Activated T-helper 2 cell treated with anti-CD3 and anti-CD28 coated beads, Interferon-gamma antibody, Interleukin-2, Interleukin-4, amounts not matched to agents 10 μg/mL and 5 μg/mL and 100 μg/mL, durations not matched to agents 14 hours and 24 hours and 36 hours (primary cell): ENCODE measurements around the gene MB21D2. TPM values are rescaled to one million over a fixed set of nuclear protein-coding genes. Genes with fewer than 3 reads are reported as not detected.

Source experiments
- DNase-seq: peaks from one replicate; pipeline ENCODE4 v3.0.0; 2021; ENCODE audit warnings: low spot score
- H3K27ac Mint-ChIP-seq: one replicate; pipeline ENCODE4 v1.8.0; 2021; ENCODE audit warnings: mixed read lengths
- H3K27me3 Mint-ChIP-seq: one replicate; pipeline ENCODE4 v1.8.0; 2021; ENCODE audit warnings: low read depth, mixed read lengths
- H3K36me3 Mint-ChIP-seq: one replicate; pipeline ENCODE4 v1.8.0; 2021; ENCODE audit warnings: low read depth, mixed read lengths
- H3K4me1 Mint-ChIP-seq: one replicate; pipeline ENCODE4 v1.8.0; 2021; ENCODE audit warnings: low read depth, mixed read lengths
- H3K4me3 Mint-ChIP-seq: one replicate; pipeline ENCODE4 v1.8.0; 2021; ENCODE audit warnings: low read depth, mild to moderate bottlenecking, moderate library complexity, mixed read lengths
- H3K9me3 Mint-ChIP-seq: one replicate; pipeline ENCODE4 v1.8.0; 2021; ENCODE audit warnings: mixed read lengths
- intact Hi-C: fragments of 100-400 bp; cut with micrococcal nuclease; formaldehyde crosslinking; loops from one replicate; pipeline ENCODE4 v1.15.1; 2023
- total RNA-seq: library from RNA; stranded (reverse); gene quantifications from 2 replicates; pipeline ENCODE4 v1.2.3, GENCODE V29; 2022

The MB21D2 gene
- total RNA-seq, 1 donor from 2014 or later: 17.7 TPM

DNA sequence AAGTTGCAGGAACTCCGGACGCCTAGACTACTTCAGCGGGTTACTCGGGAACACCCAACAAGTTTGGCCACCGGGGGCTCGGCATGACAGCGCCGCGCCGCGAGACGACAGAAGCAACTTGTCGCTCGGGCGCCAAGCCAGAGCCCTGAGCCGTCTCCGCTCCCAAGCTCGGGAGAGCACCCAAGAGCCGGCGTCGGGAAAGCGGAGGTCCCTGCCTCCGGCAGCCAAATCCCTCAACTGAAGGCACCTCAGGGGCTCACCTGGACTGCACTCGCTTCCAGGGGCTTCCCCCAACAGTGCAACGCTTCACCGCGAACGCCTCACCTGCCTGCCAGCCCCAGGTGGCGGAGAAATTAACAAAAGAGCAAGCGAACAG, 640 bp downstream of the MB21D2 start:
- peaks cover 61% of the 10 kb centered on the region for H3K27me3 Mint-ChIP-seq
- peaks cover 22% of the 10 kb centered on the region for H3K36me3 Mint-ChIP-seq

DNA sequence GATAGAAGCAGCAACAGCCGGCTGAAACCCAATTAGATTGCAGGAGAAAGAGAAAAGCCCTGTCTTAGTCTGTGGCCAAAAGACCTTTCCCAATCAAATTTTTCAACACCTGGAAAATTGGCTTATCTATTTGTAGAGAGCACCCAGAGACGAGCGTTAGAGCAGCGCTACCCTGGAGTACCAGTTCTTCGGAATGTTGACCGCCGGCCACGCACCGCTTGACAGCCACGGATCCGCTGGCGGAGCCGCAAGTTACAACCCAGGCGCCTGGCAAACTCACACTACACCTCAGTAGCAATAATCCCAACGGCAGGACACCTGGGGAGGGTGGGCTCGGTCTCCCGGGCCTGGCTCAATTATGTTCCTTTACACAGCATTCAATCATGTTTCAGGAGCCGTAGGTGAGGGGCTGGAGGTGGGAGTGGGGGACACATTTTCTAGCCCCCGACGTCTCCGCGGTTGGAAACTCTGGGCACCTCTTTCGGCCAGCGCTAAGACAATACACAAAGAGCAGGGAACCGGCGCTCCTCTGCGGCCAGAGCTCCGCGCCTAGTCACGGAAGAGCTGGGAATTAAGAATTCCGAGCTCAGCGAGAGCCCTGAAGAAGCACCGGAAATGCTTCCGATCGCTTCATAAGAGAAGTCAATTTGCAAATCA, 1.2 kb downstream of the MB21D2 start:
- Mint-ChIP-seq H3K4me1 (peaks cover 35% of the 10 kb centered on the region), H3K27me3 (peaks cover 59% of the 10 kb centered on the region), H3K9me3 (no peaks in the 10 kb centered on the region), H3K4me3 (peak overlapping the region; percentile 97), H3K27ac (peak overlapping the region; percentile 87), H3K36me3 (peaks cover 26% of the 10 kb centered on the region)
- intact Hi-C loops: loop anchor here (1.0 to 5.0 kb wide), 5 partner anchors 30 to 126 kb away; no protein-coding TSS in a partner anchor
- no peak for DNase-seq

More for the DNA sequence above, 640 bp downstream of the MB21D2 start:
- Mint-ChIP-seq H3K27ac (peak overlapping the region; percentile 87), H3K4me3 (peak overlapping the region; percentile 97), H3K9me3 (no peaks in the 10 kb centered on the region), H3K4me1 (peaks cover 35% of the 10 kb centered on the region)
- intact Hi-C loops: loop anchor here (2.0 to 5.0 kb wide), 4 partner anchors 40 to 125 kb away; no protein-coding TSS in a partner anchor
- DNase-seq: peak; percentile 13

DNA sequence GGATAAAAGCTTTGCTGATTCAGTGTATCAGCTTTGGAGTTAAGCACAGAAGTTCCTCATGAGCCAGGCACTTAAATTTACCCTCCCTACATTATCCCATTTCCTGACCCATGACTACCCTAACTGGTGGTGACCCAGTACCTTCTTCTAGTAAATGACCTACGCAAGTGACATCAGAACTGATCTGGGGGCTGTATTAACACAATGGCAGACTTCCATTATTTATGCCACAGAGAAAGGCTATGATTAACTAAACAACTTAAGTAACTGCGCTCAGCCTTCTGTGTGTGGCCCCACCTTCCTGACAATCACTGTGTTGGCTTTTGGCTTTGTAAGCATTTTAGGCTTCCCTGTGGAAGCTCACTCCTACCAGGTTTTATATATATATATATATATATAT, 1.9 kb downstream of the MB21D2 start:
- Mint-ChIP-seq H3K9me3 (no peaks in the 10 kb centered on the region), H3K4me1 (peaks cover 35% of the 10 kb centered on the region), H3K27ac (no peak overlapping the region), H3K36me3 (peaks cover 26% of the 10 kb centered on the region), H3K4me3 (peak overlapping the region; percentile 61), H3K27me3 (peaks cover 55% of the 10 kb centered on the region)
- DNase-seq: no peak
- intact Hi-C loops: loop anchor here (1.0 to 5.0 kb wide), 6 partner anchors 8 to 127 kb away; no protein-coding TSS in a partner anchor

DNA sequence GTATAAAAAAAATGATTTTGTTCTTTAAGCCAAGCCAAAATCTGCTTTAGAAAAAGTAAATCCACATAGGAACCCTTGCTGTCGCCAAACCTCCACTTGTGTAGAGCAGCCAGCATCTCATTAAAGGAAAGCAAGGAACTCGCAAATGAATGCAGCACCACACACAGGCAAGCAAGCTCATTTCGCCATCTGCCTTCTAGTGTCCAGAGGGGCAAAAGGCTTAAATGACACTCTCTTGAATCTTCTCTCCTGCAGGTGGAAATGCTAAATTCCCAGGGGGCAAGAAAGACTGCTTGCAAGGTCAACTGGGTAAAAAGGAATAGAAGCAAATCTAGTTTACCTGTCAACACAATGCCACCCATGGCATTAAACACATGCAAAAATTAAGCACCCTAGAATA, 2.4 kb downstream of the MB21D2 start:
- Mint-ChIP-seq H3K27me3 (peaks cover 51% of the 10 kb centered on the region), H3K36me3 (peaks cover 26% of the 10 kb centered on the region), H3K4me1 (peaks cover 35% of the 10 kb centered on the region), H3K9me3 (no peaks in the 10 kb centered on the region), H3K4me3 (peak overlapping the region; percentile 61), H3K27ac (no peak overlapping the region)
- DNase-seq: no peak
- intact Hi-C loops: loop anchor here (1.0 to 5.0 kb wide), 4 partner anchors 8 to 127 kb away; no protein-coding TSS in a partner anchor

DNA sequence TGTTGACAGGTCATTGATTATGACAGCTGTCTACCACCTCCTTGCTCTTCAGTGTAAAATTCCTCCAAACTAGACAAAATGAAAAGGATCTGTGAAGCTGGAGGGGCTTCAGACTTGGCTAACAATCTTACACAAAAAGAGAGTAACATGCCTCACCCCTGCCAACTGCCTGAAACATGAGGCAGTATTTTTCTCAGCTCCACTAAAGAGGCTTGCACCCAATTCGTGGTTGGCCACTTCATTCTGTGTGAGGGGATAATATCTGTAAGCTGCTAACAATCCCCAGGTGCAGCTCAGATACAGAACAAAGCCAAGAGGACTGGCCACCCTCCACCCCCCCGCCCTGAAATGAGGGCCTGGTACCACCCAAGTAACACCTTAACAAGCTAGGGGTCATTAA, 2.8 kb downstream of the MB21D2 start:
- DNase-seq: no peak
- Mint-ChIP-seq H3K4me3 (peak overlapping the region; percentile 61), H3K36me3 (peaks cover 26% of the 10 kb centered on the region), H3K27me3 (peaks cover 46% of the 10 kb centered on the region), H3K4me1 (peaks cover 34% of the 10 kb centered on the region), H3K27ac (no peak overlapping the region), H3K9me3 (no peaks in the 10 kb centered on the region)
- intact Hi-C loops: loop anchor here (1.0 to 5.0 kb wide), 4 partner anchors 8 to 127 kb away; no protein-coding TSS in a partner anchor

DNA sequence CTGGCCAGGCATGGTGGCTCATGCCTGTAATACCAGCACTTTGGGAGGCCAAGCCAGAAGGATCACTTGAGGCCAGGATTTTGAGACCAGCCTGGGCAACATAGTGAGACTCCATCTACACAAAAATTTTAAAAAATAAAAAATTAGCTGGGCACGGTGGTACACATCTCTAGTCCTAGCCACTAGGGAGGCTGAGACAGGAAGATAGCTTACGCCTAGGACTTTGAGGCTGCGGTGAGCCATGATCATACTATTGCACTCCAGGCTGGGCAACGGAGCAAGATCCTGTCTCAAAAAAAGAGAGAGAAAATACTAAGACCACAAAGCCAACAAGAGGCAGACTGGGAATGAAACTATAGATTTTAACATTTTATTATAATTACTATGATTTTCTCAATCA, 4.1 kb downstream of the MB21D2 start:
- Mint-ChIP-seq H3K4me3 (no peak overlapping the region), H3K27ac (no peak overlapping the region), H3K9me3 (no peaks in the 10 kb centered on the region), H3K4me1 (peaks cover 21% of the 10 kb centered on the region), H3K27me3 (peaks cover 35% of the 10 kb centered on the region), H3K36me3 (peaks cover 26% of the 10 kb centered on the region)
- intact Hi-C loops: no loop called here
- DNase-seq: no peak

DNA sequence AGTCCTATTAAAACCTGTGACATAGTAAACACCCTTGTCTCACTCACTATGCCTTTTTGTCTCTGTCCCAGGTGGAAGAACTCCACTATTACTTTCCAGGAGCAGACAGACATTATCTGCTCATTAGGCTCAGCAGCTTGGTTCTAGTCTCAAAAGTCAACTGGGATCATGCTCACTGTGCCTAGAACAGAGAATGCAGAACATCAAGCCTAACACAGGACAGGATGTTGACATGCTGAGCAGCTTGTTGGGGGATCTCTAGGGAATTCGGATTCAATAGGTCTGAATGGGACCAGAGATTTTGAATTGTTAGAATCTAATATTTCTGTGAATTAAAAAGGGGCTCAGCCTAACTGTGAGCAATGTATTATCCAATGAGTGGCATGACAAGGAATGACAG, 6.4 kb downstream of the MB21D2 start:
- Mint-ChIP-seq H3K4me3 (no peak overlapping the region), H3K4me1 (peaks cover 36% of the 10 kb centered on the region), H3K9me3 (no peaks in the 10 kb centered on the region), H3K27me3 (peaks cover 20% of the 10 kb centered on the region), H3K27ac (no peak overlapping the region), H3K36me3 (peaks cover 26% of the 10 kb centered on the region)
- DNase-seq: no peak
- intact Hi-C loops: no loop called here

DNA sequence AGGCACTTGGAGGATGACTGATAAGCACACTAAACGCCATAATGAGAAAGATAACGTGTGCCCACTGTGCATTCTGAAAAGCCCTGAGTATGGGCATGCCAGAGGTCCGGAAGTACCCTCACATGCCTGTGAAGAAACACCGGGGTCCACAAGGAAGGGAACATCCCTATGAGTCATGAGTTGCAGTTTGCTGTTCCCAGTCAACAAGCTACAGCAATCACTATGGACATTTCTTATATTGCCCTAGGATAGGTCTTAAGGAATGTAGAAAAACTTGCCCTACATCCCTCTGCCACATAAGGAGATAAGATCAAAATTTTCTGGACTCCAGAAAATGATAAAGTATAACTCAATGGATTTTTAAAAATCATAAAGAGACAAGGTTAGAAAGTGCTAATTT, 9.9 kb downstream of the MB21D2 start:
- peaks cover 37% of the 10 kb centered on the region for H3K36me3 Mint-ChIP-seq
- peaks cover under 1% of the 10 kb centered on the region for H3K9me3 Mint-ChIP-seq
- H3K4me1 Mint-ChIP-seq: peaks cover 31% of the 10 kb centered on the region
- H3K4me3 Mint-ChIP-seq: no peak overlapping the region
- H3K27ac Mint-ChIP-seq: peak overlapping the region; percentile 28
- no peaks in the 10 kb centered on the region for H3K27me3 Mint-ChIP-seq
- DNase-seq: no peak
- intact Hi-C loops: loop anchor here (1.0 to 5.0 kb wide), 8 partner anchors 8 to 230 kb away; no protein-coding TSS in a partner anchor

DNA sequence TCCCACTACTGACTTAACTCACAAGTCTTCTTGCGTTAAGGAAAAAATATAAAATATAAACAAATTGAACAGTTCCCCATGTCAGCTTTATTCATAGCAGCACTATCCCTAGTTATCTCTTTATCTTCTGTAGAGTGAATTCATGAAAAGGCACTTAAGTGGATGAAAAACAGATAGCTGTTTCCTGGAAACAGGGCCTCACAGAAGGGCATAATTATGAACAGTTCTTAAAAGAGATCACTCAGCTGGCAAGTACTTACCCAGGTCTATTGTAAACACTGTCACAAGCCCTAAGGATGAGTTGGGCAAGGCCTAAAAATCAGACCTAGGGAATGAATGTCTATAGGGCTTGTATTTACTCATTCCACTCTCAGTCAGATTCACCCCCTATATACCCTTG, 10.7 kb downstream of the MB21D2 start:
- intact Hi-C loops: loop anchor here (1.0 to 5.0 kb wide), 8 partner anchors 8 to 230 kb away; no protein-coding TSS in a partner anchor
- peaks cover 35% of the 10 kb centered on the region for H3K4me1 Mint-ChIP-seq

DNA sequence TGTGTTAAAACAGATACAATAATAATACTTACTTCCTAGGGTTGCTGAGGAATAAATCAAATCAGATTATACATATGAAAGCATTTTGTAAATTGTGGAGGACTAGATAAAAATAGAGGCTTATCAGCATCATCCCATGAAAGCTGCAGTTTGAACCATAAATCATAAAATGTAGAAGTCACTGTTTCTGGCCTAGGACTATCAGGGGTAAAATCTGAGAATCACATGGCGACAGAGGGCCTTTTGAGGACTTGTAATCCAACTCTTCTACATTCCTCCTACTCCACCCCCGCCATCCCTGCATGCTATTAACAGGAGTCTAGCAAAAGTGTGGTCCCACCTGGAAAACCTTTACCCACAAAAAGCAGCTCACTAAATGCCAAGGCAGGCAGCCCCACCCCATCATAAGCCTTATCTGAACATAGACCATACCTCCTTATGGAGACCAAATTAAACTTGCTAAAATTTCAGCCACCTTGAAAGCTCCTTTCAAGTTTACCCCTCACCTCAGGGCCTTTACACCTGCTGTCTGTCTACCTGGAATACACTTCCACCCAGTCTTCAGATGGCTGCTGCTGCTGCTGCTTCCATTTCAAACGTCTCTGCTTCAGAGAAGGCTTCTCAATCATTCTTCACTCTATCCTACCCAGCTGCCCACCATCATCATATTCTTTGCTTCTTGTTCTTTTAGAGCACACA, 11.5 kb downstream of the MB21D2 start:
- peaks cover 2% of the 10 kb centered on the region for H3K27me3 Mint-ChIP-seq
- peak overlapping the region; percentile 5 for H3K4me3 Mint-ChIP-seq
- intact Hi-C loops: loop anchor here (2.0 to 5.0 kb wide), 2 partner anchors 13 to 229 kb away; no protein-coding TSS in a partner anchor
- H3K9me3 Mint-ChIP-seq: peaks cover 5% of the 10 kb centered on the region
- H3K27ac Mint-ChIP-seq: peak overlapping the region; percentile 72
- DNase-seq: no peak
- H3K36me3 Mint-ChIP-seq: peaks cover 39% of the 10 kb centered on the region
- H3K4me1 Mint-ChIP-seq: peaks cover 35% of the 10 kb centered on the region

More for the DNA sequence above, 10.7 kb downstream of the MB21D2 start:
- peaks cover 40% of the 10 kb centered on the region for H3K36me3 Mint-ChIP-seq
- DNase-seq: no peak
- no peak overlapping the region for H3K4me3 Mint-ChIP-seq
- H3K27ac Mint-ChIP-seq: peak overlapping the region; percentile 72
- H3K27me3 Mint-ChIP-seq: peaks cover 2% of the 10 kb centered on the region
- H3K9me3 Mint-ChIP-seq: peaks cover 5% of the 10 kb centered on the region

DNA sequence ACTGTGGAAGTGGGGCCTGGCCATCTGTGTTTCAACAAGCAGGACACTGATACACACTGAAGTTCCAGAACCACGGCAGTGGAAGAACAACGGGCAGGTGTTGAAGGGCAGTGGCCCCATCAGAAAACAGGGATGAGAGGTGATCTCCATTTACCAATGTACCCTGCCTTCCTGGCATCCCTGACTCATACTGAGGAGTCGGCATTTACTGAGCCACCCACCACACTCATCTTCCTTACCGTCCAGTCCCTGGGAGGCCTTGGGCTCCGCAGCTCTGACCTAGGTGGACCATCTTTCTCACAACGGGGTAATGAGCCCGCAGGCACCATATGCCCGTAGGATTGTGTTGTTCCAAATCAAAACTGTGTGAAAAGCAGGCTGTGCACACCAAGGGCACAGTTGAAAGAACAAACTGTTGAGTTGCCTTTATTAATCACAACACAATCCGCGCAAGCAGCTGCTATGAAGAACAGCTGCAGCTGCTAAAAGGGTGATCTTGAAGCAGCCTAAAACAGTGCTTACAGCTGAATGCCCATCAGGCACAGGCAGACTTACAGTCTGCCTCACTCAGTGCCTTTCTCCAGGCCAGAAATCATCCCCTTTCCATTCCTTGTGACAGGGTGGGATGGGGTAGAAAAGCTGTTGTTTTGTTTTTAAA, 12.9 kb downstream of the MB21D2 start:
- intact Hi-C loops: loop anchor here (5.0 kb wide), 1 partner anchor 227 kb away; no protein-coding TSS in a partner anchor
- Mint-ChIP-seq H3K36me3 (peaks cover 51% of the 10 kb centered on the region), H3K4me1 (peaks cover 40% of the 10 kb centered on the region), H3K27me3 (peaks cover 2% of the 10 kb centered on the region), H3K9me3 (peaks cover 5% of the 10 kb centered on the region), H3K27ac (no peak overlapping the region), H3K4me3 (no peak overlapping the region)
- no peak for DNase-seq

DNA sequence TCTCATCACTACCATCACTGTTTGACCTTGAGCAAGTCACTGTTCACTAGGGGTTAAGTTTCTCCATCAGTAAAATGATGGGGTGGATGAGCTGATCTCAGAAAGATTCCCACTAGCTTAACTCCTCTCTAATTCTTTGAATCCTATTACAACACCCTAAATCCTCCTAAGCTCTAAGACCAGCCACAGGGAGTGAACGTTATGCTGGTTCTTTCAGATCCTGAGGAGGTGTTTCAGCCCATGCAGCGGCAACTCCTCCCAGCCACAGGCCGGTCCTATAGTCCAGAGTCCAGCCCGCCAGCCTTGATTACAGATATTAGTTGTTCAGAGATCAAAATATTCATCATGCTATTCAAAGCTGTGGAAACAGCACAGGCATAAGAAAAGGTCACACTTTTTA, 15.1 kb downstream of the MB21D2 start:
- no peak for DNase-seq
- peaks cover 9% of the 10 kb centered on the region for H3K9me3 Mint-ChIP-seq
- H3K27ac Mint-ChIP-seq: no peak overlapping the region
- peaks cover 49% of the 10 kb centered on the region for H3K4me1 Mint-ChIP-seq
- H3K36me3 Mint-ChIP-seq: peaks cover 61% of the 10 kb centered on the region
- no peak overlapping the region for H3K4me3 Mint-ChIP-seq
- peaks cover 2% of the 10 kb centered on the region for H3K27me3 Mint-ChIP-seq
- intact Hi-C loops: no loop called here
